KOPT-K1 (cell line): ENCODE results near the gene PAPSS2.

Experiments
- H3K27ac ChIP-seq: fragments of 200-600 bp; sonication (generic); 2 replicates; pipeline ENCODE4 v1.5.1; 2016; ENCODE audit warnings: antibody characterized with exemption, mild to moderate bottlenecking, low read depth, low read length; ENCODE audit not compliant: poor library complexity, severe bottlenecking
- H3K36me3 ChIP-seq: fragments of 200-600 bp; sonication (generic); 2 replicates; pipeline ENCODE4 v1.5.1; 2017; ENCODE audit warnings: antibody characterized with exemption, mild to moderate bottlenecking, low read length, moderate library complexity; ENCODE audit not compliant: insufficient read depth
- H3K9me3 ChIP-seq: fragments of 200-600 bp; sonication (generic); 2 replicates; pipeline ENCODE4 v1.5.1; 2017; ENCODE audit warnings: antibody characterized with exemption, low read length, mild to moderate bottlenecking; ENCODE audit not compliant: insufficient read depth, poor library complexity, severe bottlenecking

PAPSS2 gene

DNA sequence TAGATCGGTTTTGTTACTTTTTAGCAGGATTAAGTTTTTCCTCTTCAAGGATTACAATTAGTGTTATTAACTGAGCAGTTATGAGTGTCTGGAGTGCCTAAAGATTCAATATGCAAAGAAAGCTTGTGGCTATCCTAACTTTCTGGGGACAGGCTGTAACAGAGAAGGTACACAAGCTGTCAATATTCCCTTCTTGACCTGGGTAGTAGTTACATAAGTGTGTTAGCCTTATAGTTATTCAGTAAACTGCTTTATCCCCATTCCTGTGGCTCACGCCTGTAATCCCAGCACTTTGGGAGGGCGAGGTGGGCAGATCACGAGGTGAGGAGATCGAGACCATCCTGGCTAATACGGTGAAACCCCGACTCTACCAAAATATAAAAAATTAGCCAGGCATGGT is 126.7 kb downstream of the PAPSS2 start:
- peaks cover 92% of the 10 kb centered on the region for H3K36me3 ChIP-seq

DNA sequence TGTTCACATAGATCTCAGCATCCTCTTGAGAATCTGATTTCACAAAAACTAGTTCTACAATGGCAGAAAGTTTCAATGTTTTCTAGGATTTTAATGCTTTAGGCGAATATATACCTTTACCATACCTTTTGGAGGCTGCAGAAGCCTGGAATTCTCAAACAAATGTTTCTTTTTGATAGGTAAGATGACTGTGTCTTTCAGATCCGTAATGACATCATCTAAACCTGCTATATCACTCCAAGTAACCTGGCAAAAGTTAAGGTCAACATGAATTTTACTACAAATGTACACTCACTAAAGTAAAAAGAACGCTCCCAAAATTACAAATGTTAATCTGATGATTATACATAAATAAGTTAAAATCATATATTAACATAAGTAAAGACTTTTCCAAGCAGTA is 130.5 kb downstream of the PAPSS2 start:
- H3K27ac ChIP-seq = no peak overlapping the region
- peaks cover 95% of the 10 kb centered on the region for H3K36me3 ChIP-seq
- H3K9me3 ChIP-seq = no peaks in the 10 kb centered on the region

More for the DNA sequence above, 126.7 kb downstream of the PAPSS2 start:
- Histone ChIP-seq H3K27ac (no peak overlapping the region), H3K9me3 (no peaks in the 10 kb centered on the region)

GRCh38 chr10:87794285-87794684 is 134.6 kb downstream of the PAPSS2 start:
- Histone ChIP-seq H3K27ac (no peak overlapping the region), H3K36me3 (peaks cover 99% of the 10 kb centered on the region), H3K9me3 (peaks cover 2% of the 10 kb centered on the region)
